Testis (tissue), 2 donors: ENCODE measurements around the gene KPTN.

Experiments used
- POLR2A ChIP-seq: fragments of 450-650 bp; IDR thresholded peaks from one replicate; pipeline ENCODE4 v1.6.1; 2017; ENCODE audit warnings: antibody characterized with exemption, mild to moderate bottlenecking, moderate library complexity
- TF ChIP-seq, protein P1 (sequence below), 3 experiments: fragments of 450-650 bp in 2 of 3; fragments of 200-600 bp in 1 of 3; sonication (generic) in 1 of 3; IDR thresholded peaks; one replicate each; pipeline ENCODE4 v1.5.1; 2016 to 2019; ENCODE audit warnings: antibody characterized with exemption in 3 of 3, mild to moderate bottlenecking in 2 of 3, moderate library complexity in 1 of 3

DNA sequence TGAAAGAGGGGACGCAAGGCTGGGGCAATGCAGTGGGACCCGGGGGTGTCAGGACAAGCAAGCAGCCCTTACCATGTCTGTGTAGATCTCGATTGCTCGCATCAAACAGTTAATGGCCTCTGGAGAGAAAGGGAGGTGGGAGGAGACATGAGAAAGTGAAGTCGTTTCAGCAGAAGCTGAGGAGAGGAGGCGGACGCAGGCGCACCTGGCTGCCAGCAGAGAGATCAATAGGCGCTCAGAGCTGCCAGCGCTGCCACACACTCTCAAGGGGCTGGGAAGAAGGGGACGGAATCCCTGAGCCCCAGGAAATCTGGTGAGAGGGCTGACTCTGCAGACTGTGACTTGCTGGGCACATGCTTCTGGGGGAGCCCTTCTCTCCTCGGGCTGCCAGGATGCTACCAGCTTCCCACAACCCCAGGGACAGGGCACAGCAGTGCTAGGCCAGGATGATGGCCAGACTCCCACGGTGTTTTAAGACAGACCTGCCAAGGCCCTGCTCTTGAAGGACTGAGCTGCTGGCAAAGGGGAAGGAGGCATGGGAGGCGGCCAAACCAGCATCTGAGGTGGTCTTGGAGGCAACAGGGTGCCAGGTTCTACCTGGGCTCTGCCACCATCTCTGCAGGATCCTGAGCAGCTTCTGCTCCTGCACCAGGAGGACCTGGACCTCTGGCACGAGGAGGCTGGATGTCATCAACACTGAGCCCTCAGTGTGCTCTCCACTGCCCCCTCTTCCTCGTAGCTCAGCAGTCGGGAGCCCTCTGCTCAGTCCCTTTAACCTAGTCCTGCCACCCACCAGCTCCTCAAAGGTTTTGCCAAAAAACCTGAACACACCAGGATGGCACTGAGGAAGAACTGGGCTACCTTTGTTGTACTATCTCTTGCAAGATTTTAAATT is 11.7 kb upstream of the KPTN start:
- no peak for TF ChIP-seq POLR2A
- TF ChIP-seq, protein P1, sequence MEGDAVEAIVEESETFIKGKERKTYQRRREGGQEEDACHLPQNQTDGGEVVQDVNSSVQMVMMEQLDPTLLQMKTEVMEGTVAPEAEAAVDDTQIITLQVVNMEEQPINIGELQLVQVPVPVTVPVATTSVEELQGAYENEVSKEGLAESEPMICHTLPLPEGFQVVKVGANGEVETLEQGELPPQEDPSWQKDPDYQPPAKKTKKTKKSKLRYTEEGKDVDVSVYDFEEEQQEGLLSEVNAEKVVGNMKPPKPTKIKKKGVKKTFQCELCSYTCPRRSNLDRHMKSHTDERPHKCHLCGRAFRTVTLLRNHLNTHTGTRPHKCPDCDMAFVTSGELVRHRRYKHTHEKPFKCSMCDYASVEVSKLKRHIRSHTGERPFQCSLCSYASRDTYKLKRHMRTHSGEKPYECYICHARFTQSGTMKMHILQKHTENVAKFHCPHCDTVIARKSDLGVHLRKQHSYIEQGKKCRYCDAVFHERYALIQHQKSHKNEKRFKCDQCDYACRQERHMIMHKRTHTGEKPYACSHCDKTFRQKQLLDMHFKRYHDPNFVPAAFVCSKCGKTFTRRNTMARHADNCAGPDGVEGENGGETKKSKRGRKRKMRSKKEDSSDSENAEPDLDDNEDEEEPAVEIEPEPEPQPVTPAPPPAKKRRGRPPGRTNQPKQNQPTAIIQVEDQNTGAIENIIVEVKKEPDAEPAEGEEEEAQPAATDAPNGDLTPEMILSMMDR (IDR thresholded peaks at IDR 0.05) = no peak
